MM.1S (cell line): ENCODE data around the gene HELZ2.

Experiments used
- DNase-seq: peaks from one replicate; pipeline ENCODE4 v3.0.0-alpha.2; 2015
- H2AFZ ChIP-seq: fragments of 300-600 bp; sonication (generic); 2 replicates; pipeline ENCODE4 v1.6.0; 2016; ENCODE audit warnings: antibody characterized with exemption, low read length
- H3F3A ChIP-seq: fragments of 300-600 bp; sonication (generic); 2 replicates; pipeline ENCODE4 v1.6.1; 2016; ENCODE audit warnings: mild to moderate bottlenecking, antibody characterized with exemption, low read length, moderate library complexity, mixed read lengths; ENCODE audit not compliant: insufficient read depth
- H3K27ac ChIP-seq: fragments of 300-600 bp; sonication (generic); 2 replicates; pipeline ENCODE4 v1.5.1; 2016; ENCODE audit warnings: mild to moderate bottlenecking, low read length
- H3K27me3 ChIP-seq: fragments of 300-600 bp; sonication (generic); replicated peaks from 2 replicates; pipeline ENCODE4 v1.6.0; 2016; ENCODE audit warnings: low read length; ENCODE audit not compliant: insufficient read depth
- H3K36me3 ChIP-seq: fragments of 300-600 bp; sonication (generic); replicated peaks from 2 replicates; pipeline ENCODE4 v1.6.1; 2016; ENCODE audit warnings: mild to moderate bottlenecking, low read length, mixed read lengths; ENCODE audit not compliant: insufficient read depth
- H3K4me1 ChIP-seq: fragments of 300-600 bp; sonication (generic); 2 replicates; pipeline ENCODE4 v1.6.1; 2016; ENCODE audit warnings: low read length, mixed read lengths
- H3K4me2 ChIP-seq: fragments of 300-600 bp; sonication (generic); 2 replicates; pipeline ENCODE4 v1.6.0; 2016; ENCODE audit warnings: low read depth, low read length
- H3K4me3 ChIP-seq: fragments of 300-600 bp; sonication (generic); 2 replicates; pipeline ENCODE4 v1.5.1; 2016; ENCODE audit warnings: low read length, mixed read lengths
- H3K79me2 ChIP-seq: fragments of 300-600 bp; sonication (generic); 2 replicates; pipeline ENCODE4 v1.6.1; 2016; ENCODE audit warnings: mixed run types, low read length, mixed read lengths
- H3K9ac ChIP-seq: fragments of 300-600 bp; sonication (generic); 2 replicates; pipeline ENCODE4 v1.6.1; 2016; ENCODE audit warnings: low read length, mixed read lengths
- H3K9me2 ChIP-seq: fragments of 300-600 bp; sonication (generic); replicated peaks from 2 replicates; pipeline ENCODE4 v1.6.1; 2016; ENCODE audit warnings: mild to moderate bottlenecking, low read length, mixed read lengths; ENCODE audit not compliant: insufficient read depth
- H3K9me3 ChIP-seq: fragments of 300-600 bp; sonication (generic); replicated peaks from 2 replicates; pipeline ENCODE4 v1.6.1; 2016; ENCODE audit warnings: mild to moderate bottlenecking, low read length, mixed read lengths; ENCODE audit not compliant: insufficient read depth
- H4K20me1 ChIP-seq: fragments of 300-600 bp; sonication (generic); 2 replicates; pipeline ENCODE4 v1.6.1; 2016; ENCODE audit warnings: mild to moderate bottlenecking, low read length, moderate library complexity, mixed read lengths; ENCODE audit not compliant: insufficient read depth
- EZH2 ChIP-seq: fragments of 300-600 bp; sonication (generic); optimal IDR thresholded peaks from 2 replicates; pipeline ENCODE3; 2017; ENCODE audit warnings: low read depth, mild to moderate bottlenecking, antibody characterized with exemption, low read length, mixed read lengths
- EZH2phosphoT487 ChIP-seq: fragments of 300-600 bp; sonication (generic); IDR thresholded peaks from 2 replicates; pipeline ENCODE4 v1.6.1; 2018; ENCODE audit warnings: antibody characterized with exemption, low read length
- TF ChIP-seq, protein P1 (sequence below): fragments of 300-600 bp; sonication (generic); IDR thresholded peaks from 2 replicates; pipeline ENCODE4 v1.5.1; 2016; ENCODE audit warnings: antibody characterized with exemption, low read length, mixed read lengths

The HELZ2 gene

GRCh38 chr20:63546956-63547724, 26.9 kb downstream of the HELZ2 start:
- Histone ChIP-seq H3K27ac (no peak overlapping the region), H3K9me3 (no peaks in the 10 kb centered on the region), H3K36me3 (no peaks in the 10 kb centered on the region), H3K9me2 (no peaks in the 10 kb centered on the region), H3K79me2 (no peaks in the 10 kb centered on the region), H3K9ac (no peak overlapping the region), H3K4me2 (no peak overlapping the region), H3F3A (no peaks in the 10 kb centered on the region), H3K4me3 (no peak overlapping the region), H3K4me1 (no peaks in the 10 kb centered on the region), H3K27me3 (peaks cover 96% of the 10 kb centered on the region), H4K20me1 (no peaks in the 10 kb centered on the region; the same call in 1 of the 2 replicates), H2AFZ (no peak overlapping the region)
- no peak for DNase-seq
- TF ChIP-seq EZH2 (no peak), EZH2phosphoT487 (no peak)
- TF ChIP-seq, protein P1, sequence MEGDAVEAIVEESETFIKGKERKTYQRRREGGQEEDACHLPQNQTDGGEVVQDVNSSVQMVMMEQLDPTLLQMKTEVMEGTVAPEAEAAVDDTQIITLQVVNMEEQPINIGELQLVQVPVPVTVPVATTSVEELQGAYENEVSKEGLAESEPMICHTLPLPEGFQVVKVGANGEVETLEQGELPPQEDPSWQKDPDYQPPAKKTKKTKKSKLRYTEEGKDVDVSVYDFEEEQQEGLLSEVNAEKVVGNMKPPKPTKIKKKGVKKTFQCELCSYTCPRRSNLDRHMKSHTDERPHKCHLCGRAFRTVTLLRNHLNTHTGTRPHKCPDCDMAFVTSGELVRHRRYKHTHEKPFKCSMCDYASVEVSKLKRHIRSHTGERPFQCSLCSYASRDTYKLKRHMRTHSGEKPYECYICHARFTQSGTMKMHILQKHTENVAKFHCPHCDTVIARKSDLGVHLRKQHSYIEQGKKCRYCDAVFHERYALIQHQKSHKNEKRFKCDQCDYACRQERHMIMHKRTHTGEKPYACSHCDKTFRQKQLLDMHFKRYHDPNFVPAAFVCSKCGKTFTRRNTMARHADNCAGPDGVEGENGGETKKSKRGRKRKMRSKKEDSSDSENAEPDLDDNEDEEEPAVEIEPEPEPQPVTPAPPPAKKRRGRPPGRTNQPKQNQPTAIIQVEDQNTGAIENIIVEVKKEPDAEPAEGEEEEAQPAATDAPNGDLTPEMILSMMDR, result no peak

GRCh38 chr20:63546256-63546955, 27.6 kb downstream of the HELZ2 start:
- H3K9me2 ChIP-seq, result no peaks in the 10 kb centered on the region
- H3K27ac ChIP-seq, result no peak overlapping the region
- H3K9me3 ChIP-seq, result no peaks in the 10 kb centered on the region
- H3K36me3 ChIP-seq, result no peaks in the 10 kb centered on the region
- no peak overlapping the region for H3K4me2 ChIP-seq
- TF ChIP-seq EZH2, result no peak
- TF ChIP-seq, protein P1, result no peak
- H3K79me2 ChIP-seq, result no peaks in the 10 kb centered on the region
- H3K4me1 ChIP-seq, result no peaks in the 10 kb centered on the region
- H3F3A ChIP-seq, result no peaks in the 10 kb centered on the region
- no peak for DNase-seq
- H3K4me3 ChIP-seq, result no peak overlapping the region
- H3K9ac ChIP-seq, result no peak overlapping the region
- no peak overlapping the region for H2AFZ ChIP-seq
- H4K20me1 ChIP-seq, result no peaks in the 10 kb centered on the region; the same call in 1 of the 2 replicates
- peaks cover 96% of the 10 kb centered on the region for H3K27me3 ChIP-seq

DNA sequence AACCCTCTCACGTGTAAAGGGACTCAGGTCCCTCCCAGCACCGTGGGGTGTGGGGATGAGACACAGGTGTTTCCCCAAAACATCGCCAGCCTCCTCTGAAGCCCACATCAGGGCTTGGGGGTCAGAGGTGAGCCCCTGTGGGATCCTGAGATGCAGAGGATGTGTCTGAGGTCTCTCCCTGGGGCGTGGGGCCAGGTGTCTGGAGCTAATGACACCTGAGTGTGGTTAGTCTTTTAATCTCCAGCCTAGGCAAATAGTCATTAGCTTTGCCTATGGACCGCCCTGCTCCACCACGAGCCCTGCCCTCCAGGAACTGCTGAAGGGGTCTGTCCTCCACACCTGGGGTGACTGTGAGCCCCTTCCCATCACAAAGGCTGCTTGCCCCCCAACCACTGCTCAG, 28.2 kb downstream of the HELZ2 start:
- Histone ChIP-seq H3K9me3 (no peaks in the 10 kb centered on the region), H2AFZ (no peak overlapping the region), H4K20me1 (no peaks in the 10 kb centered on the region; the same call in 1 of the 2 replicates), H3K4me1 (no peaks in the 10 kb centered on the region), H3K27ac (no peak overlapping the region), H3K79me2 (no peaks in the 10 kb centered on the region), H3K27me3 (peaks cover 96% of the 10 kb centered on the region), H3K4me3 (no peak overlapping the region), H3K9ac (no peak overlapping the region), H3K4me2 (no peak overlapping the region), H3F3A (no peaks in the 10 kb centered on the region), H3K36me3 (no peaks in the 10 kb centered on the region), H3K9me2 (no peaks in the 10 kb centered on the region)
- no peak for DNase-seq
- TF ChIP-seq EZH2 (no peak), EZH2phosphoT487 (no peak)
- TF ChIP-seq, protein P1, result no peak
